ENCODE measurements around the gene PDE5A. TPM values are rescaled to one million over a fixed set of nuclear protein-coding genes. Genes with fewer than 3 reads are reported as not detected.

The PDE5A gene
- total and polyA plus RNA-seq, 2 donors from 2014 or later, result 3.9 to 29.4 TPM

- FAIRE-seq (no peak), DNase-seq (no peak)
- Histone ChIP-seq H3K27me3 (ENCODE audit: control insufficient read depth, insufficient read depth, low read length) (no peaks in the 10 kb centered on the region), H3K9ac (ENCODE audit: low read length in 3 of 3) (no peak overlapping the region), H3K4me1 (ENCODE audit: control insufficient read depth in 2 of 3, insufficient read depth in 2 of 3, low read depth in 1 of 3, low read length in 3 of 3) (no peaks in the 10 kb centered on the region), H3K27ac (ENCODE audit: low read depth in 2 of 2, low read length in 2 of 2) (no peak overlapping the region), H3K9me3 (ENCODE audit: control insufficient read depth in 2 of 3, insufficient read depth in 1 of 3, low read length in 3 of 3) (no peaks in the 10 kb centered on the region), H3K36me3 (ENCODE audit: control insufficient read depth in 2 of 3, insufficient read depth in 3 of 3, low read length in 3 of 3) (peaks cover 0 to 5% (median 3%) of the 10 kb centered on the region in 3 donors), H3K4me3 (ENCODE audit: low read length in 3 of 3) (no peak overlapping the region)
- intact Hi-C loops (cut with DNase I), result no loop called here
- TF ChIP-seq, protein P1, sequence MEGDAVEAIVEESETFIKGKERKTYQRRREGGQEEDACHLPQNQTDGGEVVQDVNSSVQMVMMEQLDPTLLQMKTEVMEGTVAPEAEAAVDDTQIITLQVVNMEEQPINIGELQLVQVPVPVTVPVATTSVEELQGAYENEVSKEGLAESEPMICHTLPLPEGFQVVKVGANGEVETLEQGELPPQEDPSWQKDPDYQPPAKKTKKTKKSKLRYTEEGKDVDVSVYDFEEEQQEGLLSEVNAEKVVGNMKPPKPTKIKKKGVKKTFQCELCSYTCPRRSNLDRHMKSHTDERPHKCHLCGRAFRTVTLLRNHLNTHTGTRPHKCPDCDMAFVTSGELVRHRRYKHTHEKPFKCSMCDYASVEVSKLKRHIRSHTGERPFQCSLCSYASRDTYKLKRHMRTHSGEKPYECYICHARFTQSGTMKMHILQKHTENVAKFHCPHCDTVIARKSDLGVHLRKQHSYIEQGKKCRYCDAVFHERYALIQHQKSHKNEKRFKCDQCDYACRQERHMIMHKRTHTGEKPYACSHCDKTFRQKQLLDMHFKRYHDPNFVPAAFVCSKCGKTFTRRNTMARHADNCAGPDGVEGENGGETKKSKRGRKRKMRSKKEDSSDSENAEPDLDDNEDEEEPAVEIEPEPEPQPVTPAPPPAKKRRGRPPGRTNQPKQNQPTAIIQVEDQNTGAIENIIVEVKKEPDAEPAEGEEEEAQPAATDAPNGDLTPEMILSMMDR (IDR thresholded peaks at IDR 0.05; ENCODE audit: borderline replicate concordance, extremely low read depth, insufficient read depth), result no peak
Measured at GRCh38 chr4:119537586-119537985, 91.0 kb downstream of the PDE5A start.

DNA sequence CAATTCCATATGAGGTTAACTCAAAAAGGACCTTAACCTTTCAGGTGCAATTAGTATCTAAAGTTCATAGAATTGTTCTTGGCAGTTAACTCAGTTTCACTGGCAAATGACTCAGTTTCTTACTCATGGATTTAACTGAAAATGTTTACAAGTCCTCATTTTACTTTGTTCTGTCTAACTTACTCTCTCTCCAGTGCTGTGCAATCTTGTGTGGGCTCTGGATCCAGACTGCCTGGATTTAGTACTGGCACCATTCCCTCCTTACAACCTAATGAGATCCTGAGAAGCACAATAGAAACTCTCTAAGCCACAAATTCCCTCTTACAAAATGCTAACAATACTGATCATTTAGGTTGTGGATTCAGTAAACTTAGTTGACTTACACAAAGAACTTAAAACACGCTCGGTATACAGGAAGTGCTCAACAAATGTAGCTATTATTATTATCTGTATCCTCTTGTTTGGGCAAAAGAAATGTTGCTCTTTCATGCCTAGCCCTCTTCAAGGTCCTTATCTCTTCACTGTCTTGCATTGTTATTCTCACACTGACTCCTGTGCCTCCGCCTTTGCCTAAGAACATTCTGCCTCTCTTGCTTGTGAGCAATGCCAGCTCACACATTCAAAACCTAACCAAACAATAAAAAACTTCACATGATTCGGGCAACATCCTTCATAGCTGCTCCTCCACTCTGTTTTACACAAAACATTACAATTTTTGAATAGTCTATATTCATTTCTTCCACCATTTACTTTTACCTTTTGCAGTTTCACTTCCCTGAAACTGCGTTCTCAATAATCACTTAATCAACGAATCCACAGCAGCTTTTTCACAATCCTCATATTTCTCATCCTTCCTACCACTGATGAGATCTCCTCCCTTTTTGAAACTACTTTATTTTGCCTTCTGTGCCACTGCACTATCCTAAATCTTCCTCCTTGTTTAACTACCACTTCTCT lies 91.8 kb downstream of the PDE5A start:
- no peak overlapping the region for H3K27ac ChIP-seq (ENCODE audit: low read depth in 2 of 2, low read length in 2 of 2)
- DNase-seq (no peak), FAIRE-seq (no peak)
- peaks cover 0 to 5% (median 3%) of the 10 kb centered on the region in 3 donors for H3K36me3 ChIP-seq (ENCODE audit: control insufficient read depth in 2 of 3, insufficient read depth in 3 of 3, low read length in 3 of 3)
- H3K9me3 ChIP-seq (ENCODE audit: control insufficient read depth in 2 of 3, insufficient read depth in 1 of 3, low read length in 3 of 3), result no peaks in the 10 kb centered on the region
- intact Hi-C loops (cut with DNase I), result no loop called here
- TF ChIP-seq, protein P1 (IDR thresholded peaks at IDR 0.05; ENCODE audit: borderline replicate concordance, extremely low read depth, insufficient read depth), result no peak
- H3K9ac ChIP-seq (ENCODE audit: low read length in 3 of 3), result no peak overlapping the region
- H3K4me3 ChIP-seq (ENCODE audit: low read length in 3 of 3), result no peak overlapping the region
- H3K27me3 ChIP-seq (ENCODE audit: control insufficient read depth, insufficient read depth, low read length), result no peaks in the 10 kb centered on the region
- H3K4me1 ChIP-seq (ENCODE audit: control insufficient read depth in 2 of 3, insufficient read depth in 2 of 3, low read depth in 1 of 3, low read length in 3 of 3), result no peaks in the 10 kb centered on the region

DNA sequence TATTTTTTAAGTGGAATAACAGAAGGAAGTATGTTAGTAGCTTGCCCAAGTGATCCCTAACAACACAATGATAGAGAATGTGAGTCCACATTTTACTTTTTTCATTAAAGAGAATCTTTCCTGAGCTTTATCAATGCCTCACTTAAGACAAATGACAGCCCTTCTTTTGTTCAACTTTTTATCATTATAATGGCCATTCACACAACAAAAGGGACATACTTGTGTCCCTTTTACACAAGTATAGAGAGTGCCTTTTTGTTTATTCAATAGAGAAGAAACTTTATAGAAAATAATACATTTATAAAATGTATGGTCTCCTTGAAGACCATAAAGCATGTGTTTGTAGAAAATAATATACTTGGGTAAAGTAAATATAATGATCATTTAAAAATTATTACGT lies 96.3 kb downstream of the PDE5A start:
- Histone ChIP-seq H3K9me3 (ENCODE audit: control insufficient read depth in 2 of 3, insufficient read depth in 1 of 3, low read length in 3 of 3) (no peaks in the 10 kb centered on the region), H3K27ac (ENCODE audit: low read depth in 2 of 2, low read length in 2 of 2) (no peak overlapping the region), H3K27me3 (ENCODE audit: control insufficient read depth, insufficient read depth, low read length) (no peaks in the 10 kb centered on the region), H3K9ac (ENCODE audit: low read length in 3 of 3) (no peak overlapping the region), H3K4me3 (ENCODE audit: low read length in 3 of 3) (no peak overlapping the region), H3K4me1 (ENCODE audit: control insufficient read depth in 2 of 3, insufficient read depth in 2 of 3, low read depth in 1 of 3, low read length in 3 of 3) (no peaks in the 10 kb centered on the region), H3K36me3 (ENCODE audit: control insufficient read depth in 2 of 3, insufficient read depth in 3 of 3, low read length in 3 of 3) (peaks cover 0 to 5% (median 0%) of the 10 kb centered on the region in 3 donors)
- no peak for DNase-seq
- TF ChIP-seq, protein P1 (IDR thresholded peaks at IDR 0.05; ENCODE audit: borderline replicate concordance, extremely low read depth, insufficient read depth), result no peak
- FAIRE-seq, result no peak
- intact Hi-C loops (cut with DNase I), result no loop called here

Data from kidney (tissue), 14 donors.